Choroid plexus epithelial cell (primary cell): ENCODE measurements around the gene ENPP7.

Source experiments
- DNase-seq: peaks from one replicate; pipeline ENCODE4 v3.0.0-alpha.2; 2010; ENCODE audit warnings: low read depth
- H3K4me3 ChIP-seq: 2 replicates; pipeline ENCODE4 v1.5.1; 2011; ENCODE audit warnings: low read depth, mild to moderate bottlenecking, control low read depth, low read length, moderate library complexity
- TF ChIP-seq, protein P1 (sequence below): conservative IDR thresholded peaks from 2 replicates; pipeline ENCODE4 v1.5.1; 2011; ENCODE audit warnings: low read depth, mild to moderate bottlenecking, control low read depth, inconsistent platforms, low read length, moderate library complexity

ENPP7 gene

DNA sequence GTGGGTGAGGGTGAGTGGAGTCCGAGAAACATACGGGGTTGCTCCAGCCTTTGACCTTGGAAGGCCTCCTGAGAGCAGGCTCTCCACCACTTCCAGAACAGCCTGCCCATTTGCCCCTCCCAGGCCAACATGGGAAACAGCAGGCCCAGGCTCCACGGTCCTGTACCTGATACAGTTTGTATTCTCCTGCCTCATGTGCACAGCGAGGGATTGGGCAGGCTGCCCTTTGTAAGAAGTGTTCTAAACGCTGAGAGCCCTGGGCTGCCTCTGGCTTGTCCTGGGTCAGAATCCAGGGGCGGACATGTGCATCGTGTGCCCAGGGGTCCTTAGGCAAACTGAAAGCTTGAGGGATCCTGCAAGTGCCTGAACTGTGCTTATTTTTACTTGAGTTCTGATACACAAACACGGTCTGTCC lies 43.8 kb downstream of the ENPP7 start:
- H3K4me3 ChIP-seq: no peak overlapping the region
- DNase-seq: no peak
- TF ChIP-seq, protein P1, sequence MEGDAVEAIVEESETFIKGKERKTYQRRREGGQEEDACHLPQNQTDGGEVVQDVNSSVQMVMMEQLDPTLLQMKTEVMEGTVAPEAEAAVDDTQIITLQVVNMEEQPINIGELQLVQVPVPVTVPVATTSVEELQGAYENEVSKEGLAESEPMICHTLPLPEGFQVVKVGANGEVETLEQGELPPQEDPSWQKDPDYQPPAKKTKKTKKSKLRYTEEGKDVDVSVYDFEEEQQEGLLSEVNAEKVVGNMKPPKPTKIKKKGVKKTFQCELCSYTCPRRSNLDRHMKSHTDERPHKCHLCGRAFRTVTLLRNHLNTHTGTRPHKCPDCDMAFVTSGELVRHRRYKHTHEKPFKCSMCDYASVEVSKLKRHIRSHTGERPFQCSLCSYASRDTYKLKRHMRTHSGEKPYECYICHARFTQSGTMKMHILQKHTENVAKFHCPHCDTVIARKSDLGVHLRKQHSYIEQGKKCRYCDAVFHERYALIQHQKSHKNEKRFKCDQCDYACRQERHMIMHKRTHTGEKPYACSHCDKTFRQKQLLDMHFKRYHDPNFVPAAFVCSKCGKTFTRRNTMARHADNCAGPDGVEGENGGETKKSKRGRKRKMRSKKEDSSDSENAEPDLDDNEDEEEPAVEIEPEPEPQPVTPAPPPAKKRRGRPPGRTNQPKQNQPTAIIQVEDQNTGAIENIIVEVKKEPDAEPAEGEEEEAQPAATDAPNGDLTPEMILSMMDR: no peak

DNA sequence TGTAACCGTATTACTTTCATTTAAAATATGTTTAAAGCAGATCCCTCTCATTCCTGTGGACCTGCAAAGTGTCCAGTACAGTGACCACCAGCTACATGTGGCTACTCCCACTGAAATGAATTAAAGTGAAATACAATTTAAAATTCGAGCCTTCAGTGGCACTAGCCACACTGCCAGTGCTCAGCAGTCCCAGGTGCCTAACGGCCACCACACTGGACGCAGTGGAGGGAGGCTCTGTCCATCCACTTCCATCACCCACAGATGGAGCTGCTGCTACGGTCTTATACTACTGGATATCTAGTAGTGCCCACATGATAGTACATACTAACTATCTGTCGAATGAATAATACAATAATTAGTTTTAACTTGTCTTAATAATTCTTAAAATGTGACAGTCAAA lies 44.9 kb downstream of the ENPP7 start:
- DNase-seq: no peak
- H3K4me3 ChIP-seq: no peak overlapping the region
- TF ChIP-seq, protein P1: no peak

DNA sequence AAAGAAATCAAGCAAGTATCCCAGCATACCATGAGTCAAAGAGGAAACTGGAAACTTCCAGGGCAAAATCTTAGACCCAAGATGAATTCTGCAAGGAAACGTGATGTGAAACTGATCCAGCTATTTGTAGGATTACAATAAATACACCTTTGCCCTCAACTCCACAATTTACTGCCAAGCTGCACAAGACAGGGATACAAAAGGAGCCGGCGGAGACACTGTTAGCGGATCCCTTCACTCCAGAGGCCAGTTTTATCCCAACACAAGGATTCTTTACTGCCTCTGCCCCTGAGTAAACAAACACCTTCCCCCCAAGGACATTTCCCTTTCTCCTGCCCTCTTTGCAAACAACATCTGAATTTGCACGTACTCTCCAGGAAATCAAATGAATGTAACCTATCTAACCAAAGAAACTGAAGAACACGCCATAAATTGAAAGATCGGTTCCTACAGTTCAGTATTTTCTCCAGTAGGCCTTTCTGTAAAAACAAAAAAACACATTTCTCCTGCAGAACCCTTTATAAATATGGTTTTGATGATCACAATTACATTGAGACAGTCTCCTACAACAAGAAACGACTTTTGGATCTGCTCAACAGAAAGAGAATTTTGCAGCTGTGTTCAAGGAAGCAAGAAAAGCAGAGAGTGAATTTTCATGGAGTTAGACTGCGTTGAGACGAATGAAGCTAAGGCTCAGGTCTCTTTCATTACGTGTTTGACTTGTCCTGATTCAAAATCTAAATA lies 45.8 kb downstream of the ENPP7 start:
- no peak overlapping the region for H3K4me3 ChIP-seq
- TF ChIP-seq, protein P1: no peak
- DNase-seq: no peak

DNA sequence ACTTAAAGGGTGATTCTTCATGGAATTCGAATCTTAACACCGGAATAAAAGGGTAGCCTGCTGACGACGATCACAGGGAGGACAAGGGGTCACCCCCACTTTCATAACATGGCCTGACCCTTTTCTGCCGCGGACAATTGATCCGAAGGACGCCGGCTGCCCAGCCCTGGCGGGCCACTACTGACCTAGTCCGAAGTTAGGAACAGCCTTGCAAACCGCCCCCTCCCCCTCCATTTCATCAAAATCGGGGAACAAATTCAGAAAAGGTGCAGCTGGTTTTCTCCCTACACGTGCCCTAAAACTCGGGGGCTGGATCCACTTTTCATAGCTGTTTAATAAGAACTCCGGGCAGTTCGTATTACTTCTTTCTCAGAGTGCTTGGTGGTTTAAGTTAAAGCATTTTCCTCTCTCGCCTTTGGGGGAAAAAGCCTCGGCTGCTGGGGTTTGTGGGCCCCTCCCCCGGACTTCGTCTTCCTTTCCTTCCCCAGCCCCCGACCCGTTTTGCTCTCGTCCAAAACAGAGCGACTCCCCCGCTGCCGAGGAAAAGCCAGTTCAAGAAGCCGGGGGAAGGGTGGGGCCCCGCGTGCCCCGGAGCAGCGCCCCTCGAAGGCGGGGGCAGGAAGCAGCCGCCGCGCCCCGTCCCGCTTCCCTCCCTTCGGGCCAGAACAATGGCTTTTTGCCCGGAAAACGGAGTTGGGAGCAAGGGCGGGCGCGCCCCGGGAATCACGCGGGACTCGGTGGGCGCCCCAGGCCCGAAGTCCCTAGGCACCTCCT lies 46.6 kb downstream of the ENPP7 start:
- peak overlapping the region; percentile 54 for H3K4me3 ChIP-seq
- DNase-seq: peak; percentile 33
- TF ChIP-seq, protein P1: peak; percentile 18

DNA sequence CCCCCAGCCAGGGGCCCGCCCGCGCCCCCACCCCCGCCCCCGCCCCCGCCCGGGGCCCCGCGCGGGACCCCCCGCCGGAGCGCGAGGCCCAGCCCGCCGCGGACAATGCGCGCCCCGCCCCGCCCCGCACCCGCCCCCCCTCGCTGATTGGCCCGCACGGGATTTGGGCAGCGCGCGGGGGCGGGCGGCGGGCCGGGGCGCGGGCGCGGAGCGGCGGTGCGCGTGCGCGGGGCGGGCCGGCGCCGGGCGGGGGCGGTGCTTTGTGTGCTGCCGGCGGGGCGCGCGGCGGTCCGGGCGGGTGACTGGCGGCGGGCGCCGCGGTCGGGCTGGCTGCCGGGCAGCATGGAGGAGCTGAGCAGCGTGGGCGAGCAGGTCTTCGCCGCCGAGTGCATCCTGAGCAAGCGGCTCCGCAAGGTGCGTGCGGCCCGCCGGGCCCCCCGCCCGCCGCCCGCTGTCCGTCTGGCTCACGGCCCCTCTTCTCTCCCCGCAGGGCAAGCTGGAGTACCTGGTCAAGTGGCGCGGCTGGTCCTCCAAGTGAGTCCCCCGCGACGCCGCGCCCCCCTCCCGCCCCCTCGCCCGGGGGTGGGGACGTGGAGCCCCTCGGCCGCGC lies 47.3 kb downstream of the ENPP7 start, which contains the start of gene CBX2:
CBX2 (plus strand) TSS at position 255 of the 610 bp plus-strand sequence; CDS start at position 343, 88 bp downstream.
- TF ChIP-seq, protein P1: no peak
- peak within 1 kb of the TSS; percentile 65 for H3K4me3 ChIP-seq
- DNase-seq: peak; percentile 45

DNA sequence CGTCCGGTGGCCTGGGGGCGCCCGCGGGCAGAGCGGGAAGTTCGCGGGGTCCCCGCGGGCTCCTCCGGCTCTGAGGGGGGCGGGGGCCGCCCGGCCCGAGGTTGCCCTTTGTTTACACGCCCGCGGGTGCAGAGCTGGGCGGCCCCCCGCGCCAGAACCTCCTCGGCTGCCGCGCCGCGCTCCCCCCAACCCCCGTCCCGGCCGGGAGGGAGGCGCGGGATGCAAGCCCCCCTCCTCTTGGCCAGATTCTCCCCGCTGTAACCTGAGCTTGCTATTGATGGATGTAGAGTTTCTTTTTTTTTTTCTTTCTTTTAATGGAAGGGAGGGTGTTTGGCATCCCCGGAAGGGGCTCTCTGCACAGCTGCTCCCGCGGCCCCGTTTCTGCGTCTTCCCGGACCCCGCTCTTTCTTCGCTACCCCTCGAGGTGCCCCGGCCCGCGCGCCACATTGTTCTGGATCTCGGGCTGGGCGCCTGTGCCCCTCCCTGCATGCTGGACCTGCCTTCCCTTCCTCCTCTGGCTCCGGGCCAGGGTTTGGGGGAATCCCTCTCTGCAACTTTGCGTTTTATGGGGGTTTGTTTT lies 47.9 kb downstream of the ENPP7 start:
- TF ChIP-seq, protein P1: no peak
- no peak for DNase-seq
- H3K4me3 ChIP-seq: peak overlapping the region; percentile 65
